MM.1S (cell line): Measurements from ENCODE around the gene SUPT20HL2.
"Not testable (repeated sequence)": the region's sequence is repeated elsewhere in the genome, so short reads cannot be mapped to it uniquely, and the experiment has no call there.

ENCODE experiments used
- DNase-seq: peaks from one replicate; pipeline ENCODE4 v3.0.0-alpha.2; 2015
- H2AFZ ChIP-seq: fragments of 300-600 bp; sonication (generic); 2 replicates; pipeline ENCODE4 v1.6.0; 2016; ENCODE audit warnings: antibody characterized with exemption, low read length
- H3F3A ChIP-seq: fragments of 300-600 bp; sonication (generic); 2 replicates; pipeline ENCODE4 v1.6.1; 2016; ENCODE audit warnings: mild to moderate bottlenecking, antibody characterized with exemption, low read length, moderate library complexity, mixed read lengths; ENCODE audit not compliant: insufficient read depth
- H3K27ac ChIP-seq: fragments of 300-600 bp; sonication (generic); 2 replicates; pipeline ENCODE4 v1.5.1; 2016; ENCODE audit warnings: mild to moderate bottlenecking, low read length
- H3K27me3 ChIP-seq: fragments of 300-600 bp; sonication (generic); replicated peaks from 2 replicates; pipeline ENCODE4 v1.6.0; 2016; ENCODE audit warnings: low read length; ENCODE audit not compliant: insufficient read depth
- H3K36me3 ChIP-seq: fragments of 300-600 bp; sonication (generic); replicated peaks from 2 replicates; pipeline ENCODE4 v1.6.1; 2016; ENCODE audit warnings: mild to moderate bottlenecking, low read length, mixed read lengths; ENCODE audit not compliant: insufficient read depth
- H3K4me1 ChIP-seq: fragments of 300-600 bp; sonication (generic); 2 replicates; pipeline ENCODE4 v1.6.1; 2016; ENCODE audit warnings: low read length, mixed read lengths
- H3K4me2 ChIP-seq: fragments of 300-600 bp; sonication (generic); 2 replicates; pipeline ENCODE4 v1.6.0; 2016; ENCODE audit warnings: low read depth, low read length
- H3K4me3 ChIP-seq: fragments of 300-600 bp; sonication (generic); 2 replicates; pipeline ENCODE4 v1.5.1; 2016; ENCODE audit warnings: low read length, mixed read lengths
- H3K79me2 ChIP-seq: fragments of 300-600 bp; sonication (generic); 2 replicates; pipeline ENCODE4 v1.6.1; 2016; ENCODE audit warnings: mixed run types, low read length, mixed read lengths
- H3K9ac ChIP-seq: fragments of 300-600 bp; sonication (generic); 2 replicates; pipeline ENCODE4 v1.6.1; 2016; ENCODE audit warnings: low read length, mixed read lengths
- H3K9me2 ChIP-seq: fragments of 300-600 bp; sonication (generic); replicated peaks from 2 replicates; pipeline ENCODE4 v1.6.1; 2016; ENCODE audit warnings: mild to moderate bottlenecking, low read length, mixed read lengths; ENCODE audit not compliant: insufficient read depth
- H3K9me3 ChIP-seq: fragments of 300-600 bp; sonication (generic); replicated peaks from 2 replicates; pipeline ENCODE4 v1.6.1; 2016; ENCODE audit warnings: mild to moderate bottlenecking, low read length, mixed read lengths; ENCODE audit not compliant: insufficient read depth
- H4K20me1 ChIP-seq: fragments of 300-600 bp; sonication (generic); 2 replicates; pipeline ENCODE4 v1.6.1; 2016; ENCODE audit warnings: mild to moderate bottlenecking, low read length, moderate library complexity, mixed read lengths; ENCODE audit not compliant: insufficient read depth
- CTCF ChIP-seq: fragments of 300-600 bp; sonication (generic); IDR thresholded peaks from 2 replicates; pipeline ENCODE4 v1.5.1; 2016; ENCODE audit warnings: antibody characterized with exemption, low read length, mixed read lengths
- EZH2 ChIP-seq: fragments of 300-600 bp; sonication (generic); optimal IDR thresholded peaks from 2 replicates; pipeline ENCODE3; 2017; ENCODE audit warnings: low read depth, mild to moderate bottlenecking, antibody characterized with exemption, low read length, mixed read lengths
- EZH2phosphoT487 ChIP-seq: fragments of 300-600 bp; sonication (generic); IDR thresholded peaks from 2 replicates; pipeline ENCODE4 v1.6.1; 2018; ENCODE audit warnings: antibody characterized with exemption, low read length

SUPT20HL2 gene

GRCh38 chrX:24314019-24314635, at the start of gene SUPT20HL2:
TSS of gene SUPT20HL2 (minus strand) at chrX:24314069. CDS start at chrX:24313315, 754 bp downstream.
- no peaks in the 10 kb centered on the region for H3K9me2 ChIP-seq
- no peak for TF ChIP-seq EZH2phosphoT487
- no peak for TF ChIP-seq CTCF
- no peak for TF ChIP-seq EZH2
- no peak for DNase-seq

GRCh38 chrX:24362089-24362745, 48.3 kb upstream of the SUPT20HL2 start:
- H3K9me3 ChIP-seq, H2AFZ ChIP-seq, H3K9ac ChIP-seq, H3K27ac ChIP-seq, H3F3A ChIP-seq, DNase-seq, H3K79me2 ChIP-seq, H3K27me3 ChIP-seq, H3K4me2 ChIP-seq, H4K20me1 ChIP-seq, H3K36me3 ChIP-seq, H3K4me1 ChIP-seq, H3K4me3 ChIP-seq, H3K9me2 ChIP-seq: not testable (repeated sequence)

More at GRCh38 chrX:24314019-24314635, at the start of gene SUPT20HL2:
- Histone ChIP-seq H3F3A (no peaks in the 10 kb centered on the region), H4K20me1 (no peaks in the 10 kb centered on the region), H3K4me3 (no peak within 1 kb of the TSS), H3K4me1 (no peaks in the 10 kb centered on the region), H3K36me3 (no peaks in the 10 kb centered on the region), H3K27ac (no peak within 1 kb of the TSS), H3K9me3 (no peaks in the 10 kb centered on the region), H3K4me2 (no peak within 1 kb of the TSS), H2AFZ (no peak within 1 kb of the TSS), H3K27me3 (no peaks in the 10 kb centered on the region), H3K9ac (no peak within 1 kb of the TSS), H3K79me2 (no peaks in the 10 kb centered on the region)

- no peak within 1 kb of the TSS for H3K9ac ChIP-seq
- no peak within 1 kb of the TSS for H3K4me3 ChIP-seq
- H3K36me3 ChIP-seq, result no peaks in the 10 kb centered on the region
- no peaks in the 10 kb centered on the region for H3K27me3 ChIP-seq
- no peak for DNase-seq
- TF ChIP-seq EZH2 (no peak), CTCF (no peak), EZH2phosphoT487 (no peak)
- no peaks in the 10 kb centered on the region for H3K9me2 ChIP-seq
- no peak within 1 kb of the TSS for H2AFZ ChIP-seq
- no peaks in the 10 kb centered on the region for H4K20me1 ChIP-seq
- H3K9me3 ChIP-seq, result no peaks in the 10 kb centered on the region
- no peak within 1 kb of the TSS for H3K4me2 ChIP-seq
- no peaks in the 10 kb centered on the region for H3F3A ChIP-seq
- H3K4me1 ChIP-seq, result no peaks in the 10 kb centered on the region
- H3K27ac ChIP-seq, result no peak within 1 kb of the TSS
- no peaks in the 10 kb centered on the region for H3K79me2 ChIP-seq
Measured at GRCh38 chrX:24360272-24360671, 46.4 kb upstream of the SUPT20HL2 start, which contains the start of gene SUPT20HL1. TSS of gene SUPT20HL1 (plus strand) at chrX:24360639. CDS start at chrX:24362761, 2,122 bp downstream.

GRCh38 chrX:24357106-24357505, 43.2 kb upstream of the SUPT20HL2 start:
- H3K36me3 ChIP-seq, result no peaks in the 10 kb centered on the region
- no peak overlapping the region for H3K27ac ChIP-seq
- no peaks in the 10 kb centered on the region for H3F3A ChIP-seq
- TF ChIP-seq EZH2phosphoT487, result no peak
- TF ChIP-seq EZH2, result no peak
- no peak for TF ChIP-seq CTCF
- H3K27me3 ChIP-seq, result no peaks in the 10 kb centered on the region
- H3K4me3 ChIP-seq, result no peak overlapping the region
- no peaks in the 10 kb centered on the region for H4K20me1 ChIP-seq
- no peaks in the 10 kb centered on the region for H3K9me2 ChIP-seq
- H3K4me2 ChIP-seq, result no peak overlapping the region
- DNase-seq, result no peak
- H3K9me3 ChIP-seq, result no peaks in the 10 kb centered on the region
- H3K9ac ChIP-seq, result no peak overlapping the region
- H2AFZ ChIP-seq, result no peak overlapping the region
- no peaks in the 10 kb centered on the region for H3K4me1 ChIP-seq
- H3K79me2 ChIP-seq, result no peaks in the 10 kb centered on the region
